GM12864 (cell line): Measurements from ENCODE around the gene C5.

Source experiments
- DNase-seq: peaks from one replicate; pipeline ENCODE4 v3.0.0-alpha.2; 2011; ENCODE audit warnings: low read depth
- H3K4me3 ChIP-seq: 2 replicates; pipeline ENCODE4 v1.5.1; 2011; ENCODE audit warnings: mild to moderate bottlenecking, low read depth, low read length, control low read depth
- TF ChIP-seq, protein P1 (sequence below): IDR thresholded peaks from 2 replicates; pipeline ENCODE4 v1.5.1; 2011; ENCODE audit warnings: low read depth, mild to moderate bottlenecking, moderate library complexity, low read length, control low read depth, inconsistent platforms; ENCODE audit errors: missing control alignments

C5 gene

DNA sequence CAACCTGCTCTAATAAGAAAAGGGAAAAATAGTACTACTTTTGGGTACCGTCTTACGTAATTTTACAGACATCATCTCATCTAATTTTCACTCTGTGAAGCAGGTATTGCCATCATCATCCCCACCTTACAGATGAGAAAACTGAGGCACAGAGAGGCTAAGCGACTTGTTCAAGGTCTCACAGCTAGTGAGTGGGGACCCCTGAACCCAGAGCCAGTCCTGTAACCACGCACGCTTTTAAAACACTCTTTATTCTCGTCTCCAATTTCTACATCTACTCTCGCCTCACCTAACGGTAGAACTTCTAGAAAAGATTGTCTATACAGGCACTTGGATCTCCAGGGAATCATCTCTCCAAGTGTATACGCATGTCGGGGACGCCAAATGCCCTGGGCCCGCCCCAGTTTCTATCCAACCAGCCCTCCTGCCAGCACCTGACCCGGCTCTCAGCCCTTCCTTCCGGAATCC, 122.0 kb downstream of the C5 start:
- TF ChIP-seq, protein P1, sequence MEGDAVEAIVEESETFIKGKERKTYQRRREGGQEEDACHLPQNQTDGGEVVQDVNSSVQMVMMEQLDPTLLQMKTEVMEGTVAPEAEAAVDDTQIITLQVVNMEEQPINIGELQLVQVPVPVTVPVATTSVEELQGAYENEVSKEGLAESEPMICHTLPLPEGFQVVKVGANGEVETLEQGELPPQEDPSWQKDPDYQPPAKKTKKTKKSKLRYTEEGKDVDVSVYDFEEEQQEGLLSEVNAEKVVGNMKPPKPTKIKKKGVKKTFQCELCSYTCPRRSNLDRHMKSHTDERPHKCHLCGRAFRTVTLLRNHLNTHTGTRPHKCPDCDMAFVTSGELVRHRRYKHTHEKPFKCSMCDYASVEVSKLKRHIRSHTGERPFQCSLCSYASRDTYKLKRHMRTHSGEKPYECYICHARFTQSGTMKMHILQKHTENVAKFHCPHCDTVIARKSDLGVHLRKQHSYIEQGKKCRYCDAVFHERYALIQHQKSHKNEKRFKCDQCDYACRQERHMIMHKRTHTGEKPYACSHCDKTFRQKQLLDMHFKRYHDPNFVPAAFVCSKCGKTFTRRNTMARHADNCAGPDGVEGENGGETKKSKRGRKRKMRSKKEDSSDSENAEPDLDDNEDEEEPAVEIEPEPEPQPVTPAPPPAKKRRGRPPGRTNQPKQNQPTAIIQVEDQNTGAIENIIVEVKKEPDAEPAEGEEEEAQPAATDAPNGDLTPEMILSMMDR, result no peak
- H3K4me3 ChIP-seq, result peak overlapping the region; percentile 80
- DNase-seq, result no peak

- TF ChIP-seq, protein P1, result no peak
- no peak for DNase-seq
- peak overlapping the region; percentile 80 for H3K4me3 ChIP-seq
These were observed 122.6 kb downstream of the C5 start for GRCh38 chr9:120927269-120928014.

- peak within 1 kb of the TSS; percentile 80 for H3K4me3 ChIP-seq
- DNase-seq, result no peak
- TF ChIP-seq, protein P1, result no peak
These were observed 123.6 kb downstream of the C5 start, which contains the start of gene TRAF1 for GRCh38 chr9:120926397-120926928. Gene TRAF1, minus strand, starts transcription at chr9:120926796. Its CDS starts 721 bp downstream, at chr9:120926075.

DNA sequence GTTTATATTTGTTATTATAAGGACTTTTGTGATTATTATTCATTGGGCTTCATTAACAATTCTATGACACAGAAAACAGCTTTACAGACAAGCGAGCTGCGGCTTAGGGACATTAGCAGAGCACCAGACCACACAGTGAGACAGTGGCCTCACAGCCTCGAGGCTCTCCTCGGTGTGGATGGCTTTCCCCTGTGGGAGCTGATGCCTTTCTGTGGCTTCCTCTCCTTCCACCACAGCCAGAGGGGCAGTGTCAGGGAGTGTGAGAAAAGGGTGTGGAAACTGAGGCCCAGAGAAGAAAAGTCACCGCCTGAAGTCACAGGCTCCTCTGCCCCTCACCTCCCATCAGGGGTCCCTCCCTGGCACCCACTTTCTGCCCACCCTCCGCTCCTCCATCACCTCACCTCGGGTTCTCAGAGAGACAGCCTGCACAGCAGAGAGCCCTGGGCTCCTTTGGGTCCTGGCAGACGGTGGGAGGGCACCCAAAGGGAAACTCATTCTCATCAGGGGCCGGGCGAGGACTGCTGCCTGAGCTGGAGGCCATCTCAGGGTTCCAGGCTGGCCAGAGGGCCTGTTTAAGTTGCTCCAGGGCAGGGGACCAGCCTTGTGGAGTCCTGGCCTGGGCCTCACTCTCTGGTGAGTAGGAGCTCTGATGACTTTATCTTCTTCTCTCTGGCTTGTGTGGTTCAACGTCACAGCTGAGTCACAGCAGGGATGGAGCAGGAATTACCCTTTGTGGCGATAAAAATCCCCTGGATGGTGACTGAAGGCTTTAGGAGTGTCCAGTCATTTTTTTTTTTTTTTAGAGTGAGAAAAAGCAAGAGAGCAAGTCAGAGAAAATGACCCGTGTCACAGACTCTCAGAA, 124.3 kb downstream of the C5 start:
- H3K4me3 ChIP-seq, result peak overlapping the region; percentile 80
- TF ChIP-seq, protein P1, result no peak
- peak; percentile 78 for DNase-seq

- DNase-seq, result no peak
- peak overlapping the region; percentile 80 for H3K4me3 ChIP-seq
These were observed 125.2 kb downstream of the C5 start for GRCh38 chr9:120924698-120925534.

More at GRCh38 chr9:120924698-120925534, 125.2 kb downstream of the C5 start:
- TF ChIP-seq, protein P1, result no peak
